HTERT RPE-1 (cell line): Measurements from ENCODE around the gene PEAK1.

Source experiments
- in situ Hi-C: fragments of 300-500 bp; cut with MboI; formaldehyde crosslinking; loops from 4 replicates; pipeline ENCODE4 v1.14.3; 2020; ENCODE audit warnings: low sequenced_read_pairs

Gene PEAK1

GRCh38 chr15:77419836-77420609, at the start of gene PEAK1:
Gene PEAK1, minus strand, starts transcription at chr15:77420104. Its CDS starts 238,178 bp downstream, at chr15:77181926.
- in situ Hi-C loops: no loop called here

GRCh38 chr15:77468896-77469295, 49.0 kb upstream of the PEAK1 start:
- in situ Hi-C loops: no loop called here

- in situ Hi-C loops: no loop called here
These were observed 46.6 kb upstream of the PEAK1 start for GRCh38 chr15:77466521-77466920.

GRCh38 chr15:77464129-77464865, 44.4 kb upstream of the PEAK1 start:
- in situ Hi-C loops: no loop called here

GRCh38 chr15:77461486-77461885, 41.6 kb upstream of the PEAK1 start:
- in situ Hi-C loops: no loop called here

- in situ Hi-C loops: no loop called here
These were observed 39.1 kb upstream of the PEAK1 start for GRCh38 chr15:77459031-77459430.

- in situ Hi-C loops: no loop called here
These were observed 38.0 kb upstream of the PEAK1 start for GRCh38 chr15:77457905-77458265.

GRCh38 chr15:77457191-77457904, 37.4 kb upstream of the PEAK1 start:
- in situ Hi-C loops: no loop called here

- in situ Hi-C loops: no loop called here
These were observed 36.8 kb upstream of the PEAK1 start for GRCh38 chr15:77456746-77457145.

- in situ Hi-C loops: no loop called here
These were observed 35.9 kb upstream of the PEAK1 start for GRCh38 chr15:77455696-77456321.

- in situ Hi-C loops: no loop called here
These were observed 35.0 kb upstream of the PEAK1 start for GRCh38 chr15:77454951-77455350.

- in situ Hi-C loops: no loop called here
These were observed 34.4 kb upstream of the PEAK1 start for GRCh38 chr15:77454265-77454664.

- in situ Hi-C loops: no loop called here
These were observed 27.0 kb upstream of the PEAK1 start for GRCh38 chr15:77446840-77447390.

- in situ Hi-C loops: no loop called here
These were observed 20.6 kb upstream of the PEAK1 start for GRCh38 chr15:77440378-77440999.

GRCh38 chr15:77437264-77437663, 17.4 kb upstream of the PEAK1 start:
- in situ Hi-C loops: no loop called here

- in situ Hi-C loops: no loop called here
These were observed 16.9 kb upstream of the PEAK1 start for GRCh38 chr15:77436822-77437221.

- in situ Hi-C loops: no loop called here
These were observed 10.7 kb upstream of the PEAK1 start for GRCh38 chr15:77430652-77431051.

GRCh38 chr15:77430213-77430612, 10.3 kb upstream of the PEAK1 start:
- in situ Hi-C loops: no loop called here

GRCh38 chr15:77426871-77427270, 7.0 kb upstream of the PEAK1 start:
- in situ Hi-C loops: no loop called here

- in situ Hi-C loops: no loop called here
These were observed 6.5 kb upstream of the PEAK1 start for GRCh38 chr15:77426377-77426776.

- in situ Hi-C loops: no loop called here
These were observed 5.2 kb upstream of the PEAK1 start for GRCh38 chr15:77425104-77425503.
